GM10266 (cell line): ENCODE results near the gene RGS12.

ENCODE experiments used
- DNase-seq: peaks from one replicate; pipeline ENCODE4 v3.0.0; 2012; ENCODE audit errors: extremely low spot score
- CTCF ChIP-seq: IDR thresholded peaks from 2 replicates; pipeline ENCODE4 v1.5.1; 2012; ENCODE audit warnings: mild to moderate bottlenecking, low read depth; ENCODE audit not compliant: control insufficient read depth, insufficient read depth; ENCODE audit errors: missing control alignments

The RGS12 gene

GRCh38 chr4:3250956-3251690, 41.7 kb upstream of the RGS12 start:
- no peak for DNase-seq

GRCh38 chr4:3251691-3252479, 40.9 kb upstream of the RGS12 start:
- no peak for TF ChIP-seq CTCF
- no peak for DNase-seq

More at GRCh38 chr4:3250956-3251690, 41.7 kb upstream of the RGS12 start:
- TF ChIP-seq CTCF = no peak

- TF ChIP-seq CTCF = no peak
- no peak for DNase-seq
Observed at GRCh38 chr4:3252480-3252828, 40.4 kb upstream of the RGS12 start.

- no peak for TF ChIP-seq CTCF
- DNase-seq = no peak
Observed at GRCh38 chr4:3252831-3253641, 39.8 kb upstream of the RGS12 start.

GRCh38 chr4:3253808-3254207, 39.0 kb upstream of the RGS12 start:
- DNase-seq = no peak
- no peak for TF ChIP-seq CTCF

- DNase-seq = no peak
- no peak for TF ChIP-seq CTCF
Observed at GRCh38 chr4:3254302-3255131, 38.3 kb upstream of the RGS12 start.
